AG04450 (cell line): ENCODE measurements around the gene ZCCHC14. TPM values are rescaled to one million over a fixed set of nuclear protein-coding genes. Genes with fewer than 3 reads are reported as not detected.
"Not testable (repeated sequence)": the region's sequence is repeated elsewhere in the genome, so short reads cannot be mapped to it uniquely, and the experiment has no call there.

Source experiments
- CTCF ChIA-PET: fragments of 300-600, 350-600 bp; formaldehyde crosslinking; extraction: SDS; loops from one replicate; lab custom pipeline; 2022; ENCODE audit warnings: antibody characterized with exemption, inconsistent platforms; lab: Charles Lee
- POLR2A ChIA-PET: fragments of 350-600 bp; formaldehyde crosslinking; extraction: SDS; loops from one replicate; lab custom pipeline; 2021; ENCODE audit warnings: antibody characterized with exemption, inconsistent platforms; lab: Yijun Ruan, JAX
- DNase-seq: peaks from one replicate; pipeline ENCODE4 v3.0.0-alpha.2; 2011; ENCODE audit warnings: low read depth, low spot score
- H3K27ac ChIP-seq: one replicate; pipeline ENCODE4 v1.5.1; 2012; ENCODE audit warnings: low read depth, low read length, control low read depth
- H3K27me3 ChIP-seq: one replicate; pipeline ENCODE4 v1.6.0; 2012; ENCODE audit warnings: low read length; ENCODE audit not compliant: control insufficient read depth, insufficient read depth
- H3K4me3 ChIP-seq: 2 replicates; pipeline ENCODE4 v1.5.1; 2011; ENCODE audit warnings: mild to moderate bottlenecking, low read depth, low read length, control low read depth
- H3K9me3 ChIP-seq: 2 replicates; pipeline ENCODE4 v1.5.1; 2012; ENCODE audit warnings: low read length; ENCODE audit not compliant: control insufficient read depth, insufficient read depth
- CTCF ChIP-seq: IDR thresholded peaks from 2 replicates; pipeline ENCODE4 v1.5.1; 2011; ENCODE audit warnings: low read depth, low read length, control low read depth, inconsistent platforms
- polyA plus RNA-seq: library from polyadenylated mRNA; depleted of rRNA; stranded (reverse); fragments of >200 nt; gene quantifications from 2 replicates; pipeline ENCODE4 v1.2.3, GENCODE V29; 2011

The ZCCHC14 gene
- polyA plus RNA-seq, 1 experiment, result 6.2 TPM

- no peak for DNase-seq
- Histone ChIP-seq H3K27me3 (peaks cover 3% of the 10 kb centered on the region), H3K27ac (no peak overlapping the region), H3K9me3 (no peaks in the 10 kb centered on the region; the same call in 1 of the 2 replicates), H3K4me3 (no peak overlapping the region)
- ChIA-PET POLR2A (interaction anchor here (0.7 to 1.2 kb wide), 4 partner anchors 21 to 84 kb away, joined by 3 to 6 read pairs (median 5); no protein-coding TSS in a partner anchor), CTCF (interaction anchor here (0.6 to 1.0 kb wide), 2 partner anchors 138 to 271 kb away, joined by 3 to 5 read pairs; no protein-coding TSS in a partner anchor)
- no peak for TF ChIP-seq CTCF
Measured at GRCh38 chr16:87498324-87499188, 5.7 kb upstream of the ZCCHC14 start.

- DNase-seq, H3K9me3 ChIP-seq, CTCF ChIA-PET, H3K27ac ChIP-seq, H3K4me3 ChIP-seq, H3K27me3 ChIP-seq, POLR2A ChIA-PET: not testable (repeated sequence)
Measured at GRCh38 chr16:87497767-87498290, 5.0 kb upstream of the ZCCHC14 start.

- H3K27ac ChIP-seq, CTCF ChIA-PET, H3K9me3 ChIP-seq, H3K27me3 ChIP-seq, DNase-seq, POLR2A ChIA-PET, H3K4me3 ChIP-seq: not testable (repeated sequence)
Measured at GRCh38 chr16:87497023-87497766, 4.4 kb upstream of the ZCCHC14 start.

GRCh38 chr16:87496447-87496801 is 3.6 kb upstream of the ZCCHC14 start:
- Histone ChIP-seq H3K27me3 (no peaks in the 10 kb centered on the region), H3K4me3 (no peak overlapping the region), H3K27ac (no peak overlapping the region), H3K9me3 (no peaks in the 10 kb centered on the region)
- ChIA-PET CTCF (no interaction called here), POLR2A (no interaction called here)
- no peak for TF ChIP-seq CTCF
- DNase-seq, result no peak

- DNase-seq, result no peak
- H3K9me3 ChIP-seq, result no peaks in the 10 kb centered on the region
- ChIA-PET CTCF (no interaction called here), POLR2A (no interaction called here)
- H3K27me3 ChIP-seq, result no peaks in the 10 kb centered on the region
- no peak overlapping the region for H3K27ac ChIP-seq
- no peak for TF ChIP-seq CTCF
- no peak overlapping the region for H3K4me3 ChIP-seq
Measured at GRCh38 chr16:87495578-87496446, 3.0 kb upstream of the ZCCHC14 start.
